C4-2B (cell line): ENCODE measurements around the gene RANGAP1.

Source experiments
- H3K27ac ChIP-seq: fragments of 450-650 bp; 2 replicates; pipeline ENCODE4 v1.5.1; 2017
- ZFX ChIP-seq: fragments of 450-650 bp; IDR thresholded peaks from 2 replicates; pipeline ENCODE4 v1.6.1; 2017
- TF ChIP-seq, protein P1 (sequence below): fragments of 450-650 bp; conservative IDR thresholded peaks from 2 replicates; pipeline ENCODE4 v1.5.1; 2017; ENCODE audit warnings: mild to moderate bottlenecking

RANGAP1 gene

DNA sequence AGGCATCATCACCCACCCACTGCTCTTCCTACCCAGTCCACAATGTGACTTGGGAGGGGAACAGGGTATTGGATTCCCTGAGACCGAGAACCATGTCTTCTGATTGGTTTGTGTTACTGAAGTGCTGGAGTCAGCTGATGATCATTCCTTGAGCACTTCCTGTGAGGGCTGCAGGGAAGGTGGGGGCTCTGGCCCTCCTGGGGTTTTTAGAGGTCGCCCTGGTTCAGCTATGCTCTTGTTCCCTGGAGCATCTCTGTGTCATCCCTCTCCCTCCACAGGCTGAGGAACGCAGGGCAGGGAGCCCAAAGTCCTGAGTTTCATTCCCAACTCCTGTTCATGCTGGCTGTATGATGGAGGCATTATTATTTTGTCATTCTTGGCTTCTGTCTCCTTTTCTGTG, 22.1 kb upstream of the RANGAP1 start:
- no peak overlapping the region for H3K27ac ChIP-seq
- TF ChIP-seq ZFX = no peak
- TF ChIP-seq, protein P1, sequence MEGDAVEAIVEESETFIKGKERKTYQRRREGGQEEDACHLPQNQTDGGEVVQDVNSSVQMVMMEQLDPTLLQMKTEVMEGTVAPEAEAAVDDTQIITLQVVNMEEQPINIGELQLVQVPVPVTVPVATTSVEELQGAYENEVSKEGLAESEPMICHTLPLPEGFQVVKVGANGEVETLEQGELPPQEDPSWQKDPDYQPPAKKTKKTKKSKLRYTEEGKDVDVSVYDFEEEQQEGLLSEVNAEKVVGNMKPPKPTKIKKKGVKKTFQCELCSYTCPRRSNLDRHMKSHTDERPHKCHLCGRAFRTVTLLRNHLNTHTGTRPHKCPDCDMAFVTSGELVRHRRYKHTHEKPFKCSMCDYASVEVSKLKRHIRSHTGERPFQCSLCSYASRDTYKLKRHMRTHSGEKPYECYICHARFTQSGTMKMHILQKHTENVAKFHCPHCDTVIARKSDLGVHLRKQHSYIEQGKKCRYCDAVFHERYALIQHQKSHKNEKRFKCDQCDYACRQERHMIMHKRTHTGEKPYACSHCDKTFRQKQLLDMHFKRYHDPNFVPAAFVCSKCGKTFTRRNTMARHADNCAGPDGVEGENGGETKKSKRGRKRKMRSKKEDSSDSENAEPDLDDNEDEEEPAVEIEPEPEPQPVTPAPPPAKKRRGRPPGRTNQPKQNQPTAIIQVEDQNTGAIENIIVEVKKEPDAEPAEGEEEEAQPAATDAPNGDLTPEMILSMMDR = no peak

DNA sequence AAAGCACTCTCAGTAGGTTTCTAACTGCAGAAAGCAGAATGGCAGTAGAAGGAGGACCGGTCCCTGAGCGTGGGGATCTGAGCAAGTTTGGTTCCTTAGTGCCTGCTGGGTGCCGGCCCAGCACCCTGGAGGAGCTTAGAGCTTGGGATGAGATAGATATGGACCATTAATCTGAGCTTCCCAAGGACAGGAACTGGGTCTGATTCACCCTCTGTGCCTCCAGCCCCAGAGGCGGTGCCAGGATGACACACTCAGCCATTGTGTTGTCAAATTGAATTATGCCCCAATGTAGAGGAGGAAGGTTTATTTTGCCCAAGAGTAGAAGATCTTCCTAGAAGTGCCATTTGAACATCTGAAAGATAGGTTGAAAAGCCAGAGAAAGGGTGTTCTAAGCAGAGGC, 19.7 kb upstream of the RANGAP1 start:
- H3K27ac ChIP-seq = no peak overlapping the region

GRCh38 chr22:41302811-41303210, 16.8 kb upstream of the RANGAP1 start:
- TF ChIP-seq ZFX = no peak
- TF ChIP-seq, protein P1 = no peak
- peak overlapping the region; percentile 90 for H3K27ac ChIP-seq

More for the DNA sequence above, 19.7 kb upstream of the RANGAP1 start:
- no peak for TF ChIP-seq ZFX
- TF ChIP-seq, protein P1 = no peak

GRCh38 chr22:41302021-41302767, 16.2 kb upstream of the RANGAP1 start:
- H3K27ac ChIP-seq = peak overlapping the region; percentile 90
- TF ChIP-seq, protein P1 = no peak
- peak; percentile 100 for TF ChIP-seq ZFX

- TF ChIP-seq, protein P1 = no peak; the same call in 1 of the 2 replicates
- no peak for TF ChIP-seq ZFX
- peak within 1 kb of the TSS; percentile 90 for H3K27ac ChIP-seq
These were observed 15.4 kb upstream of the RANGAP1 start, which contains the start of gene ZC3H7B for GRCh38 chr22:41301085-41302020. TSS of gene ZC3H7B (plus strand) at chr22:41301525. CDS start at chr22:41320661, 19,136 bp downstream.

GRCh38 chr22:41300661-41301060, 14.7 kb upstream of the RANGAP1 start:
- TF ChIP-seq, protein P1 = no peak
- TF ChIP-seq ZFX = no peak
- H3K27ac ChIP-seq = peak overlapping the region; percentile 90
